K562 (cell line): ENCODE measurements around the gene MAP4K1. TPM values are rescaled to one million over a fixed set of nuclear protein-coding genes. Genes with fewer than 3 reads are reported as not detected.

Experiments
- ATAC-seq: fragments of 200-7000 bp; cut with Tn5 transposase; 3 replicates; pipeline ENCODE4 v1.9.1; 2020; ENCODE audit warnings: moderate library complexity
- BruUV-seq: library from RNA; stranded (reverse); fragments of 400-500 nt; replicated peaks from 2 replicates; lab custom pipeline; 2021; lab: Mats Ljungman, UMichigan
- CTCF ChIA-PET: fragments of 300-600 bp; formaldehyde crosslinking; extraction: SDS; loops from one replicate; lab custom pipeline; 2021; ENCODE audit warnings: low intra/inter-chr PET ratio; lab: Yijun Ruan, JAX
- POLR2A ChIA-PET: fragments of 300-600, 350-650 bp; sonication (Branson Sonifier 250); formaldehyde crosslinking; extraction: SDS; loops from one replicate; lab custom pipeline; 2021; ENCODE audit warnings: antibody characterized with exemption, inconsistent platforms; lab: Yijun Ruan, JAX
- DNase-seq, 4 experiments: peaks; one replicate each; pipeline versions ENCODE4 v3.0.0 to v3.0.0-alpha.2; 2011 to 2018; ENCODE audit warnings: low spot score in 3 of 4, mixed read lengths in 3 of 4; ENCODE audit errors: extremely low read depth in 1 of 4
- FAIRE-seq: peaks from 2 replicates; lab custom pipeline; 2011; peaks lifted over from hg19 to GRCh38; lab: Jason Lieb, UNC
- H2AFZ ChIP-seq: 2 replicates; pipeline ENCODE4 v1.6.0; 2011; ENCODE audit warnings: low read depth, low read length, control low read depth, inconsistent platforms
- H3K27ac ChIP-seq: fragments of 200-600 bp; 3 replicates; pipeline ENCODE4 v1.8.0; 2011; ENCODE audit warnings: low read depth, mild to moderate bottlenecking, control low read depth, inconsistent platforms, low read length, moderate library complexity, mixed read lengths; ENCODE audit errors: extremely low read depth
- H3K27me3 ChIP-seq, 2 experiments: fragments of 300-600 bp in 1 of 2; 2 replicates in 1 of 2; 3 replicates in 1 of 2; pipeline versions ENCODE4 v1.6.0 to v1.8.0; 2011; ENCODE audit warnings: inconsistent platforms in 2 of 2, low read length in 2 of 2, mild to moderate bottlenecking in 1 of 2, mixed read lengths in 1 of 2, moderate library complexity in 1 of 2; ENCODE audit not compliant: control insufficient read depth in 2 of 2, insufficient read depth in 2 of 2
- H3K36me3 ChIP-seq: fragments of 300-600 bp; 3 replicates; pipeline ENCODE4 v1.8.0; 2011; ENCODE audit warnings: mild to moderate bottlenecking, low read length, inconsistent platforms; ENCODE audit not compliant: control insufficient read depth, insufficient read depth
- H3K4me1 ChIP-seq, 2 experiments: fragments of 200-600 bp in 1 of 2; replicated peaks in 1 of 2; 2 replicates in 1 of 2; 3 replicates in 1 of 2; pipeline versions ENCODE4 v1.5.1 to v1.8.0; 2011; ENCODE audit warnings: inconsistent platforms in 2 of 2, low read length in 2 of 2, mild to moderate bottlenecking in 1 of 2, mixed read lengths in 1 of 2, moderate library complexity in 1 of 2; ENCODE audit not compliant: control insufficient read depth in 2 of 2, insufficient read depth in 2 of 2
- H3K4me2 ChIP-seq: 2 replicates; pipeline ENCODE4 v1.6.1; 2011; ENCODE audit warnings: low read length, control low read depth, inconsistent platforms, mixed read lengths; ENCODE audit not compliant: insufficient read depth
- H3K4me3 ChIP-seq: fragments of 200-600 bp; sonication (generic), shearing (Covaris generic); 2 replicates; pipeline ENCODE4 v1.5.1; 2016; ENCODE audit warnings: control low read depth, inconsistent platforms
- H3K79me2 ChIP-seq: fragments of 200-600 bp; 3 replicates; pipeline ENCODE4 v1.8.0; 2011; ENCODE audit warnings: low read length, inconsistent platforms; ENCODE audit not compliant: control insufficient read depth, insufficient read depth
- H3K9ac ChIP-seq, 2 experiments: 2 replicates each; pipeline versions ENCODE4 v1.6.0 to v1.6.1; 2011; ENCODE audit warnings: low read depth in 2 of 2, low read length in 2 of 2, control low read depth in 1 of 2, inconsistent platforms in 1 of 2, mild to moderate bottlenecking in 1 of 2, mixed read lengths in 1 of 2; ENCODE audit not compliant: insufficient read depth in 1 of 2
- H3K9me1 ChIP-seq: one replicate; pipeline ENCODE4 v1.6.0; 2011; ENCODE audit warnings: inconsistent platforms, mild to moderate bottlenecking, low read length, moderate library complexity; ENCODE audit not compliant: control insufficient read depth, insufficient read depth
- H3K9me3 ChIP-seq: replicated peaks from 2 replicates; pipeline ENCODE4 v1.5.1; 2011; ENCODE audit warnings: low read depth, low read length, inconsistent platforms; ENCODE audit not compliant: control insufficient read depth, insufficient read depth
- H4K20me1 ChIP-seq: replicated peaks from 2 replicates; pipeline ENCODE4 v1.6.1; 2011; ENCODE audit warnings: low read length, inconsistent platforms, mixed read lengths; ENCODE audit not compliant: control insufficient read depth, insufficient read depth
- CAMTA2 ChIP-seq: fragments of 250-450 bp; sonication (Bioruptor Pico); conservative IDR thresholded peaks from 2 replicates; pipeline ENCODE4 v1.5.1; 2022
- CEBPZ ChIP-seq: fragments of 150-350 bp; IDR thresholded peaks from 2 replicates; pipeline ENCODE4 v1.6.1; 2014; ENCODE audit warnings: low read depth, mild to moderate bottlenecking, low read length, borderline replicate concordance
- CHD1 ChIP-seq: fragments of 200-600 bp; sonication (generic); IDR thresholded peaks from one replicate; pipeline ENCODE4 v1.6.1; 2012; ENCODE audit warnings: mild to moderate bottlenecking, moderate library complexity, low read length, inconsistent platforms
- HBP1 ChIP-seq: fragments of 450-650 bp; formaldehyde crosslinking; IDR thresholded peaks from 2 replicates; pipeline ENCODE4 v1.4.0; 2022; ENCODE audit warnings: missing genetic modification characterization
- MYBL2 ChIP-seq, 2 experiments: fragments of 450-650 bp in 1 of 2; sonication (generic) in 1 of 2; formaldehyde crosslinking in 1 of 2; IDR thresholded peaks; 2 replicates each; pipeline versions ENCODE4 v1.6.1 to v1.8.1; 2017 to 2022; ENCODE audit warnings: borderline replicate concordance in 1 of 2, inconsistent platforms in 1 of 2, low read depth in 1 of 2, mild to moderate bottlenecking in 1 of 2, missing genetic modification reagents in 1 of 2, moderate library complexity in 1 of 2
- PPARD ChIP-seq: fragments of 250-450 bp; sonication (Bioruptor Pico); IDR thresholded peaks from 2 replicates; pipeline ENCODE4 v1.8.0; 2022; ENCODE audit warnings: inconsistent platforms, mild to moderate bottlenecking, moderate library complexity
- RFX1 ChIP-seq: fragments of 450-650 bp; IDR thresholded peaks from 2 replicates; pipeline ENCODE4 v1.6.1; 2016; ENCODE audit warnings: mild to moderate bottlenecking, moderate library complexity
- SMARCB1 ChIP-seq: IDR thresholded peaks from 2 replicates; pipeline ENCODE4 v1.6.1; 2011; ENCODE audit warnings: improper control_type of control experiment, low read depth; ENCODE audit not compliant: insufficient read length
- ZBTB49 ChIP-seq: sonication (generic); formaldehyde crosslinking; IDR thresholded peaks from 2 replicates; pipeline ENCODE4 v1.8.0; 2022; ENCODE audit warnings: missing genetic modification reagents, mild to moderate bottlenecking, borderline replicate concordance
- ZBTB7A ChIP-seq: IDR thresholded peaks from 2 replicates; pipeline ENCODE4 v1.6.1; 2011; ENCODE audit warnings: low read depth, mild to moderate bottlenecking, low read length, moderate library complexity, borderline replicate concordance; ENCODE audit not compliant: control insufficient read depth
- ZC3H11A ChIP-seq: IDR thresholded peaks from 2 replicates; pipeline ENCODE4 v1.6.1; 2012; ENCODE audit warnings: low read depth, low read length, improper control_type of control experiment
- WGBS: fragments of 100-300 bp; shearing (Covaris generic); methylation state at CpG from one replicate; pipeline ENCODE4 v1.1.6; 2016; ENCODE audit warnings: low coverage, mixed read lengths; ENCODE audit not compliant: insufficient coverage; ENCODE audit errors: missing lambda C conversion rate; 5-methylcytosine and 5-hydroxymethylcytosine counted together
- in situ Hi-C: fragments of 300-500 bp; cut with MboI; formaldehyde crosslinking; loops from 4 replicates; pipeline ENCODE4 v1.15.0; 2018; ENCODE audit warnings: inconsistent platforms, mixed read lengths
- intact Hi-C: fragments of 100-400 bp; cut with micrococcal nuclease; formaldehyde crosslinking; loops from 2 replicates; pipeline ENCODE4 v1.14.2; 2022
- polyA plus RNA-seq, 8 experiments: library from polyadenylated mRNA; depleted of rRNA in 4 of 8; stranded (reverse) in 5 of 8; unstranded in 3 of 8; fragments of >200 nt; fragmentation: Nextera tagmentation in 2 of 8; fragmentation: Illumina TruSeq in 1 of 8; extraction: Ambion mirVana in 2 of 8; extraction: Trizol in 1 of 8; gene quantifications; 2 replicates each; pipeline versions ENCODE4 v1.2.1 to v1.2.3, GENCODE V29; 2011 to 2014; ENCODE audit warnings: inconsistent platforms in 1 of 8, missing spikeins in 1 of 8
- total RNA-seq, 7 experiments: library from RNA; depleted of rRNA in 6 of 7; stranded (reverse); fragments of >200 nt in 6 of 7; fragmentation: Illumina TruSeq in 2 of 7; extraction: Trizol in 2 of 7; gene quantifications; 2 replicates each; pipeline versions ENCODE4 v1.2.1 to v1.2.3, GENCODE V29; 2011 to 2021; ENCODE audit warnings: low replicate concordance in 1 of 7

Gene MAP4K1
- total and polyA plus RNA-seq, 9 of the 15 experiments (the other 6 are each of a cell fraction or from before 2014, with no cell fraction given): 0.14 to 3.2 (median 0.73) TPM; not detected in 1

- POLR2A ChIA-PET: interaction anchor here (0.9 to 1.3 kb wide), 2 partner anchors 14 to 16 kb away, joined by 3 read pairs; no protein-coding TSS in a partner anchor
- no peak for FAIRE-seq
- no peak for TF ChIP-seq CHD1
- no peak for TF ChIP-seq RFX1
- no peak for TF ChIP-seq CAMTA2 (CRISPR knock-in tag)
- TF ChIP-seq MYBL2 (IDR thresholded peaks at IDR 0.05; ENCODE audit: low read depth): no peak
- no peak for TF ChIP-seq MYBL2 (CRISPR knock-in tag; IDR thresholded peaks at IDR 0.05; ENCODE audit: borderline replicate concordance)
- no peak for TF ChIP-seq ZC3H11A
- TF ChIP-seq PPARD: no peak
- no peak for TF ChIP-seq SMARCB1
- TF ChIP-seq CEBPZ: no peak
- TF ChIP-seq HBP1 (CRISPR knock-in tag): no peak
- no peak for TF ChIP-seq ZBTB49 (CRISPR knock-in tag)
- TF ChIP-seq ZBTB7A: no peak
Measured at GRCh38 chr19:38571682-38572081, 46.1 kb downstream of the MAP4K1 start.

More at GRCh38 chr19:38571682-38572081, 46.1 kb downstream of the MAP4K1 start:
- intact Hi-C loops: no loop called here
- Histone ChIP-seq H3K4me1 (peaks cover 0 to 7% of the 10 kb centered on the region in 2 experiments; a peak in 2 of 5 replicates), H4K20me1 (no peaks in the 10 kb centered on the region), H3K4me2 (no peak overlapping the region), H3K36me3 (no peaks in the 10 kb centered on the region), H2AFZ (no peak overlapping the region), H3K27ac (no peak overlapping the region), H3K79me2 (no peaks in the 10 kb centered on the region), H3K9me3 (no peaks in the 10 kb centered on the region), H3K9me1 (no peaks in the 10 kb centered on the region), H3K27me3 (no peaks in the 10 kb centered on the region), H3K9ac (no peak overlapping the region), H3K4me3 (no peak overlapping the region)
- in situ Hi-C loops: no loop called here
- no TSS peak for BruUV-seq
- DNase-seq: no peak
- CTCF ChIA-PET: no interaction called here
- no peak; the same call in 2 of the 3 replicates for ATAC-seq
- WGBS: 5% methylated on average over 2 of the region's 2 CpGs
